SU-DHL-6 (cell line): ENCODE measurements around the gene IRX2.

Experiments used
- H2AFZ ChIP-seq: fragments of 200-600 bp; sonication (generic); 2 replicates; pipeline ENCODE4 v1.6.1; 2014; ENCODE audit warnings: low read depth, mild to moderate bottlenecking, moderate library complexity, mixed read lengths, antibody characterized with exemption, low read length; ENCODE audit not compliant: severe bottlenecking
- H3F3A ChIP-seq: fragments of 200-600 bp; shearing (Covaris generic); 2 replicates; pipeline ENCODE4 v1.6.0; 2016; ENCODE audit warnings: antibody characterized with exemption, mild to moderate bottlenecking; ENCODE audit not compliant: insufficient read depth
- H3K27ac ChIP-seq: fragments of 200-600 bp; sonication (generic); 2 replicates; pipeline ENCODE4 v1.5.1; 2016; ENCODE audit warnings: low read depth, mild to moderate bottlenecking, low read length, moderate library complexity, mixed read lengths
- H3K27me3 ChIP-seq: fragments of 200-600 bp; sonication (generic), shearing (Covaris generic); 2 replicates; pipeline ENCODE4 v1.6.0; 2014; ENCODE audit warnings: mild to moderate bottlenecking, low read length
- H3K36me3 ChIP-seq: fragments of 200-600 bp; sonication (generic); 2 replicates; pipeline ENCODE4 v1.6.1; 2014; ENCODE audit warnings: mild to moderate bottlenecking, low read length, mixed read lengths
- H3K4me2 ChIP-seq: fragments of 300-600, 200-600 bp; shearing (Covaris generic), sonication (generic); 2 replicates; pipeline ENCODE4 v1.6.0; 2014; ENCODE audit warnings: low read length, low read depth, mild to moderate bottlenecking; ENCODE audit not compliant: poor library complexity, severe bottlenecking
- H3K4me3 ChIP-seq: fragments of 200-600 bp; sonication (generic); 2 replicates; pipeline ENCODE4 v1.5.1; 2014; ENCODE audit warnings: antibody characterized with exemption, low read length, mild to moderate bottlenecking, mixed read lengths; ENCODE audit not compliant: insufficient read depth, poor library complexity, severe bottlenecking
- H3K79me2 ChIP-seq: fragments of 200-600 bp; sonication (generic); 2 replicates; pipeline ENCODE4 v1.6.1; 2014; ENCODE audit warnings: mild to moderate bottlenecking, low read length, moderate library complexity; ENCODE audit not compliant: insufficient read depth
- H3K9ac ChIP-seq: fragments of 200-600 bp; sonication (generic); 2 replicates; pipeline ENCODE4 v1.7.0; 2014; ENCODE audit warnings: mild to moderate bottlenecking, low read length
- H3K9me2 ChIP-seq: fragments of 200-600 bp; sonication (generic); replicated peaks from 2 replicates; pipeline ENCODE4 v1.6.1; 2014; ENCODE audit warnings: low read length; ENCODE audit not compliant: insufficient read depth
- H3K9me3 ChIP-seq: fragments of 200-600 bp; sonication (generic); 2 replicates; pipeline ENCODE4 v1.6.1; 2014; ENCODE audit warnings: low read length, mixed read lengths; ENCODE audit not compliant: insufficient read depth
- H4K20me1 ChIP-seq: fragments of 200-600 bp; sonication (generic); 2 replicates; pipeline ENCODE4 v1.6.1; 2014; ENCODE audit warnings: low read depth, mild to moderate bottlenecking, antibody characterized with exemption, low read length, moderate library complexity, mixed read lengths
- CTCF ChIP-seq: fragments of 200-600 bp; sonication (generic); IDR thresholded peaks from one replicate; pipeline ENCODE4 v1.5.1; 2017; ENCODE audit warnings: antibody characterized with exemption, mild to moderate bottlenecking, low read length, moderate library complexity; ENCODE audit not compliant: insufficient read depth, poor library complexity, severe bottlenecking
- EZH2phosphoT487 ChIP-seq: fragments of 200-600 bp; sonication (generic), shearing (Covaris generic); conservative IDR thresholded peaks from 2 replicates; pipeline ENCODE4 v1.6.1; 2018; ENCODE audit warnings: mild to moderate bottlenecking, antibody characterized with exemption, low read length, moderate library complexity, mixed read lengths

The IRX2 gene

GRCh38 chr5:2705861-2706260 is 45.6 kb downstream of the IRX2 start:
- Histone ChIP-seq H3K27me3 (no peaks in the 10 kb centered on the region), H2AFZ (no peak overlapping the region), H4K20me1 (no peaks in the 10 kb centered on the region), H3K4me2 (no peak overlapping the region), H3K79me2 (no peaks in the 10 kb centered on the region), H3K36me3 (no peaks in the 10 kb centered on the region), H3K27ac (no peak overlapping the region), H3K9ac (no peak overlapping the region), H3F3A (no peaks in the 10 kb centered on the region), H3K9me2 (no peaks in the 10 kb centered on the region), H3K4me3 (no peak overlapping the region), H3K9me3 (no peaks in the 10 kb centered on the region)
- TF ChIP-seq EZH2phosphoT487 = no peak
- no peak for TF ChIP-seq CTCF

- Histone ChIP-seq H3K9me3 (no peaks in the 10 kb centered on the region), H3K27ac (no peak overlapping the region), H3K27me3 (no peaks in the 10 kb centered on the region), H3K9me2 (no peaks in the 10 kb centered on the region), H3K36me3 (no peaks in the 10 kb centered on the region), H3K4me2 (no peak overlapping the region), H3K79me2 (no peaks in the 10 kb centered on the region), H3F3A (no peaks in the 10 kb centered on the region), H3K9ac (no peak overlapping the region), H3K4me3 (no peak overlapping the region), H4K20me1 (no peaks in the 10 kb centered on the region), H2AFZ (no peak overlapping the region)
- TF ChIP-seq EZH2phosphoT487 = no peak
- no peak for TF ChIP-seq CTCF
These were observed 46.5 kb downstream of the IRX2 start for GRCh38 chr5:2704806-2705645.

DNA sequence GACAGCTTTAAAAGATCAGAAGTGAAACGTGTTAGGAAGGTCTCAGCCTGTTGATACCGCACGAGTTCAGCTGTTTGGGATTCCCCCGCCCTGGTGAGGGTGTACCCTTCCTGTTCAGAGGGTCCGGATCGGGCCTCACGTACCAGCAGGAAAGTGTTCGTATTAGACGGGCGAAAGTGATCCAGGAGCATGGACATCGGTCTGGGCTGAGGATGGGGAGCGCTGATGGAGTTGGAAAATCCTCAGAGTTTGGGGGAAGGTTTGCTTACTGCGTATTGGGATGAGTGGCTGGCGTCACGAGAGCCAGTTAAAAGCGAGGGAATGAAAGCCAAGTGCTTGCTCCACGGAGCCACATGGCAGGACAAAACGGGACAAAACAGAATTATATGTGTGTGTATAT is 47.4 kb downstream of the IRX2 start:
- Histone ChIP-seq H3K27me3 (no peaks in the 10 kb centered on the region), H3K4me3 (no peak overlapping the region), H3K9ac (no peak overlapping the region), H3K27ac (no peak overlapping the region), H2AFZ (no peak overlapping the region), H3K9me2 (no peaks in the 10 kb centered on the region), H3K79me2 (no peaks in the 10 kb centered on the region), H3F3A (no peaks in the 10 kb centered on the region), H3K4me2 (no peak overlapping the region), H3K9me3 (no peaks in the 10 kb centered on the region), H3K36me3 (no peaks in the 10 kb centered on the region), H4K20me1 (no peaks in the 10 kb centered on the region)
- TF ChIP-seq CTCF = no peak
- TF ChIP-seq EZH2phosphoT487 = no peak
